Choroid plexus epithelial cell (primary cell): Measurements from ENCODE around the gene MOB3B.

Experiments used
- DNase-seq: peaks from one replicate; pipeline ENCODE4 v3.0.0-alpha.2; 2010; ENCODE audit warnings: low read depth
- H3K4me3 ChIP-seq: 2 replicates; pipeline ENCODE4 v1.5.1; 2011; ENCODE audit warnings: low read depth, mild to moderate bottlenecking, control low read depth, low read length, moderate library complexity
- CTCF ChIP-seq: conservative IDR thresholded peaks from 2 replicates; pipeline ENCODE4 v1.5.1; 2011; ENCODE audit warnings: low read depth, mild to moderate bottlenecking, control low read depth, inconsistent platforms, low read length, moderate library complexity

The MOB3B gene

GRCh38 chr9:27431543-27432147 lies 98.0 kb downstream of the MOB3B start:
- TF ChIP-seq CTCF, result no peak
- DNase-seq, result no peak
- no peak overlapping the region for H3K4me3 ChIP-seq

- TF ChIP-seq CTCF, result no peak
- no peak for DNase-seq
- H3K4me3 ChIP-seq, result no peak overlapping the region
Observed at GRCh38 chr9:27430750-27431535, 98.7 kb downstream of the MOB3B start.

GRCh38 chr9:27429917-27430316 lies 99.7 kb downstream of the MOB3B start:
- no peak overlapping the region for H3K4me3 ChIP-seq
- DNase-seq, result no peak
- no peak for TF ChIP-seq CTCF

GRCh38 chr9:27429436-27429835 lies 100.2 kb downstream of the MOB3B start:
- TF ChIP-seq CTCF, result no peak
- DNase-seq, result no peak
- H3K4me3 ChIP-seq, result no peak overlapping the region

GRCh38 chr9:27428551-27428950 lies 101.1 kb downstream of the MOB3B start:
- no peak for TF ChIP-seq CTCF
- no peak for DNase-seq
- no peak overlapping the region for H3K4me3 ChIP-seq

- no peak for TF ChIP-seq CTCF
- peak; percentile 9 for DNase-seq
Observed at GRCh38 chr9:27427272-27427643, 102.4 kb downstream of the MOB3B start.

GRCh38 chr9:27426511-27427271 lies 102.9 kb downstream of the MOB3B start:
- H3K4me3 ChIP-seq, result no peak overlapping the region
- DNase-seq, result no peak
- no peak for TF ChIP-seq CTCF

More at GRCh38 chr9:27427272-27427643, 102.4 kb downstream of the MOB3B start:
- H3K4me3 ChIP-seq, result no peak overlapping the region
